ENCODE measurements around the gene SYNDIG1. TPM values are rescaled to one million over a fixed set of nuclear protein-coding genes. Genes with fewer than 3 reads are reported as not detected.
A peak's percentile ranks its signal among the peaks of the same experiment; 100 is the strongest.

SYNDIG1 gene
- total and polyA plus RNA-seq, 2 experiments from 2014 or later, result 1.7 to 2.4 TPM

GRCh38 chr20:24473435-24474223 lies 4.2 kb downstream of the SYNDIG1 start:
- H3K36me3 ChIP-seq, result no peaks in the 10 kb centered on the region
- no peaks in the 10 kb centered on the region for H3K4me1 ChIP-seq (ENCODE audit: low read depth)
- peaks cover 26% of the 10 kb centered on the region for H3K27me3 ChIP-seq
- no peak overlapping the region for H3K27ac ChIP-seq
- no peak overlapping the region for H3K4me3 ChIP-seq
- no peak for DNase-seq (ENCODE audit: low read depth in 1 of 2, low spot score in 1 of 2)
- no peaks in the 10 kb centered on the region for H3K9me3 ChIP-seq (ENCODE audit: low read depth)
- no peak for TF ChIP-seq CTCF (IDR thresholded peaks at IDR 0.05; ENCODE audit: low read depth, low read length)

- Histone ChIP-seq H3K36me3 (no peaks in the 10 kb centered on the region), H3K4me3 (no peak overlapping the region), H3K27ac (no peak overlapping the region), H3K9me3 (ENCODE audit: low read depth) (no peaks in the 10 kb centered on the region), H3K4me1 (ENCODE audit: low read depth) (no peaks in the 10 kb centered on the region), H3K27me3 (no peaks in the 10 kb centered on the region)
- DNase-seq (ENCODE audit: low read depth in 1 of 2, low spot score in 1 of 2), result no peak
- TF ChIP-seq CTCF (IDR thresholded peaks at IDR 0.05; ENCODE audit: low read depth, low read length), result no peak
These were observed 8.6 kb downstream of the SYNDIG1 start for GRCh38 chr20:24477831-24478547.

GRCh38 chr20:24478584-24478983 lies 9.2 kb downstream of the SYNDIG1 start:
- H3K27me3 ChIP-seq, result no peaks in the 10 kb centered on the region
- TF ChIP-seq CTCF (IDR thresholded peaks at IDR 0.05; ENCODE audit: low read depth, low read length), result no peak
- H3K36me3 ChIP-seq, result no peaks in the 10 kb centered on the region
- H3K9me3 ChIP-seq (ENCODE audit: low read depth), result no peaks in the 10 kb centered on the region
- H3K4me3 ChIP-seq, result no peak overlapping the region
- H3K27ac ChIP-seq, result no peak overlapping the region
- peak in 1 of 2 donors; percentile 34 for DNase-seq (ENCODE audit: low read depth in 1 of 2, low spot score in 1 of 2)
- H3K4me1 ChIP-seq (ENCODE audit: low read depth), result no peaks in the 10 kb centered on the region

GRCh38 chr20:24479106-24479505 lies 9.7 kb downstream of the SYNDIG1 start:
- H3K27me3 ChIP-seq, result no peaks in the 10 kb centered on the region
- H3K4me3 ChIP-seq, result no peak overlapping the region
- H3K9me3 ChIP-seq (ENCODE audit: low read depth), result no peaks in the 10 kb centered on the region
- H3K27ac ChIP-seq, result no peak overlapping the region
- no peak for DNase-seq (ENCODE audit: low read depth in 1 of 2, low spot score in 1 of 2)
- TF ChIP-seq CTCF (IDR thresholded peaks at IDR 0.05; ENCODE audit: low read depth, low read length), result no peak
- no peaks in the 10 kb centered on the region for H3K4me1 ChIP-seq (ENCODE audit: low read depth)
- no peaks in the 10 kb centered on the region for H3K36me3 ChIP-seq

- DNase-seq (ENCODE audit: low read depth in 1 of 2, low spot score in 1 of 2), result no peak
- no peak for TF ChIP-seq CTCF (IDR thresholded peaks at IDR 0.05; ENCODE audit: low read depth, low read length)
- H3K27me3 ChIP-seq, result no peaks in the 10 kb centered on the region
- no peaks in the 10 kb centered on the region for H3K4me1 ChIP-seq (ENCODE audit: low read depth)
- no peaks in the 10 kb centered on the region for H3K36me3 ChIP-seq
- H3K9me3 ChIP-seq (ENCODE audit: low read depth), result no peaks in the 10 kb centered on the region
- H3K4me3 ChIP-seq, result no peak overlapping the region
- no peak overlapping the region for H3K27ac ChIP-seq
These were observed 10.2 kb downstream of the SYNDIG1 start for GRCh38 chr20:24479595-24479994.

All from cardiac muscle cell (in vitro differentiated cells and primary cell).